H1 (cell line): ENCODE results near the gene ANKS1B. TPM values are rescaled to one million over a fixed set of nuclear protein-coding genes. Genes with fewer than 3 reads are reported as not detected.

Experiments used
- CBX8 ChIP-seq: fragments of 300-800, 300-1000 bp; sonication (generic); IDR thresholded peaks from 2 replicates; pipeline ENCODE4 v1.7.1; 2016; ENCODE audit warnings: low read depth, low read length, borderline replicate concordance
- NANOG ChIP-seq: IDR thresholded peaks from 2 replicates; pipeline ENCODE4 v1.6.1; 2011; ENCODE audit warnings: low read length, low read depth, mild to moderate bottlenecking, inconsistent platforms; ENCODE audit not compliant: insufficient read depth, poor library complexity, severe bottlenecking
- polyA plus RNA-seq, 7 experiments: library from polyadenylated mRNA; depleted of rRNA in 3 of 7; stranded (reverse) in 5 of 7; unstranded in 2 of 7; fragments of >200 nt in 5 of 7; fragments of 200-250 nt in 2 of 7; gene quantifications; 1 replicate in 5 of 7; 2 replicates in 1 of 7; 4 replicates in 1 of 7; pipeline versions ENCODE4 v1.2.1 to v1.2.3, GENCODE V29; 2011 to 2013; ENCODE audit warnings: missing spikeins in 2 of 7, mixed read lengths in 2 of 7
- total RNA-seq: library from RNA; stranded (reverse); fragmentation: NEBNext Ultra II Directional; extraction: Animal tissue kit (Norgen Biotek cat#: 25700); gene quantifications from 2 replicates; pipeline ENCODE4 v1.2.1, GENCODE V29; 2021

ANKS1B gene
- total and polyA plus RNA-seq, 2 of the 8 experiments (the other 6 are each of a cell fraction or from before 2014, with no cell fraction given): 2.7 to 6.1 TPM

- TF ChIP-seq NANOG: no peak
- TF ChIP-seq CBX8: no peak
These were observed 885.0 kb downstream of the ANKS1B start (continued) for GRCh38 chr12:99099786-99100185.
